Ovary (tissue), 9 donors: Measurements from ENCODE around the gene FBXW7. TPM values are rescaled to one million over a fixed set of nuclear protein-coding genes. Genes with fewer than 3 reads are reported as not detected.

ENCODE experiments used
- DNase-seq, 5 donors: peaks; one replicate each; pipeline ENCODE4 v3.0.0-alpha.2; 2019 to 2020
- H3K27ac ChIP-seq, 2 donors: fragments of 200-600 bp; one replicate each; pipeline versions ENCODE4 v1.5.1 to v1.8.0; 2019 to 2022
- H3K27me3 ChIP-seq: fragments of 200-600 bp; one replicate; pipeline ENCODE4 v1.8.0; 2022
- H3K36me3 ChIP-seq: fragments of 200-600 bp; sonication (generic); one replicate; pipeline ENCODE4 v1.5.1; 2019
- H3K4me1 ChIP-seq: one replicate; pipeline ENCODE4 v1.8.1; 2013; ENCODE audit warnings: mild to moderate bottlenecking, moderate library complexity; ENCODE audit not compliant: insufficient read depth
- H3K4me3 ChIP-seq: fragments of 200-600 bp; sonication (generic); one replicate; pipeline ENCODE4 v1.5.1; 2017
- H3K9me3 ChIP-seq, 2 donors: fragments of 200-600 bp in 1 of 2; sonication (generic) in 1 of 2; one replicate each; pipeline versions ENCODE4 v1.5.1 to v1.8.1; 2013 to 2019; ENCODE audit warnings: mild to moderate bottlenecking in 1 of 2, moderate library complexity in 1 of 2
- CTCF ChIP-seq, 3 donors: fragments of 450-650 bp in 2 of 3; fragments of 200-600 bp in 1 of 3; IDR thresholded peaks; one replicate each; pipeline versions ENCODE4 v1.5.1 to v1.8.0; 2016 to 2022; ENCODE audit warnings: antibody characterized with exemption in 3 of 3, mild to moderate bottlenecking in 1 of 3
- EP300 ChIP-seq: sonication (generic); formaldehyde crosslinking; IDR thresholded peaks from one replicate; pipeline ENCODE4 v1.6.1; 2017; ENCODE audit warnings: antibody characterized with exemption
- POLR2A ChIP-seq: fragments of 450-650 bp; IDR thresholded peaks from one replicate; pipeline ENCODE4 v1.6.1; 2017; ENCODE audit warnings: antibody characterized with exemption, mild to moderate bottlenecking, moderate library complexity
- WGBS, 3 donors: extraction: QIAGEN DNeasy Blood & Tissue Kit in 1 of 3; methylation state at CpG; one replicate each; pipeline versions ENCODE4 v1.1.5 to v1.1.7; 2013 to 2017; 5-methylcytosine and 5-hydroxymethylcytosine counted together
- intact Hi-C, 4 donors: fragments of 100-400 bp; cut with DNase I; formaldehyde crosslinking; loops; one replicate each; pipeline versions ENCODE4 v1.11.0 to v1.15.1; 2022 to 2023
- polyA plus RNA-seq, 2 donors: library from polyadenylated mRNA; stranded (reverse); fragments of 200-250 nt in 1 of 2; fragments of 350-450 nt in 1 of 2; fragmentation: Illumina TruSeq in 1 of 2; extraction: RNeasy Lipid Tissue Mini Kit (QIAGEN cat#74804) in 1 of 2; gene quantifications; one replicate each; pipeline ENCODE4 v1.2.3, GENCODE V29; 2013 to 2014
- total RNA-seq, 7 donors: library from RNA; depleted of rRNA in 2 of 7; stranded (reverse); fragments of >200 nt in 2 of 7; fragmentation: NEBNext Ultra II Directional in 3 of 7; extraction: Animal tissue kit (Norgen Biotek cat#: 25700) in 3 of 7; gene quantifications; one replicate each; pipeline versions ENCODE4 v1.1.0 to v1.2.4, GENCODE V29; 2016 to 2023
- donor health status: DM: no; HTN: no; CAD: no; lungs with moderate emphysema.
- donor health status: DM: no; HTN: no; CAD: no.
- donor health status: Bipolar disorder and iron deficiency.
- donor health status: DM: yes; HTN: yes; CAD: no.
- donor health status: DM: no; HTN: no; CAD: no.
- donor health status: DM: yes; HTN: yes; CAD: no.

FBXW7 gene
- total and polyA plus RNA-seq, 9 donors, result 9.1 to 66.8 (median 42.9) TPM

DNA sequence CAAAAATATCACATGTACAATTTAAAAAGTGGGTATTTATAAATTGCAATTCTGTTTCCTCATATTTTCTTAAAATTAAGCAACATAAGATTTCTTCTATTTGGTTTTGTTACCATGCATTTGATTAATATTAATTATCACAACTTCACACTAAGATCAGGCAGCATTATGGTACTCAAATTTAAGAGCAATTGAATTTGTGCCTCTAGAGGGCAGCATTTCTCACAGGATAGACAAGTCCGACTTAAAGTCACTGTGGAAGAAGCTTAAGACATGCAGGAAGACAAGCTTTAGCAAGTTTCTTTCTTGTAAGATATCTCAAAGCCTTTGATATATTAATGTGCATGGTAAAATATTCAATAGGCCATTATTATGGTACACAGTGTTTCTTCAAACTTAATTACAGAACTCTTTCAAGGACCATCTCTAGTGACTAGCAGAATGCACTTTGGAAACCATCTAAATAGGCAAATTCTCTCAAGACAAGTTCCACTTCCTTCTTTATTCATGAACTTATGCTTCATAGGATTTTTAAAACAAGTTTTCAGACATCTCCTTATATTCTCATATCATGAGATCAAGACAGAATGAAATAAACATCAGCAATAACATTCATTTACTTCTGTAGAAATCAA lies 35.0 kb downstream of the FBXW7 start:
- Histone ChIP-seq H3K4me1 (no peaks in the 10 kb centered on the region), H3K27ac (no peak overlapping the region), H3K36me3 (no peaks in the 10 kb centered on the region), H3K9me3 (no peaks in the 10 kb centered on the region), H3K4me3 (no peak overlapping the region), H3K27me3 (no peaks in the 10 kb centered on the region)
- TF ChIP-seq CTCF (IDR thresholded peaks at IDR 0.05) (peak; percentile 32 to 54 (median 43)), EP300 (no peak)
- intact Hi-C loops, result loop anchor here in 2 of 4 donors (10.0 kb wide), 1 partner anchor 134 kb away; no protein-coding TSS in a partner anchor
- 2 to 5% (median 4%) methylated on average over 1 of the region's 1 CpG for WGBS, 3 donors
- DNase-seq, result peak in 3 of 5 donors; percentile 13 to 37 (median 25)

DNA sequence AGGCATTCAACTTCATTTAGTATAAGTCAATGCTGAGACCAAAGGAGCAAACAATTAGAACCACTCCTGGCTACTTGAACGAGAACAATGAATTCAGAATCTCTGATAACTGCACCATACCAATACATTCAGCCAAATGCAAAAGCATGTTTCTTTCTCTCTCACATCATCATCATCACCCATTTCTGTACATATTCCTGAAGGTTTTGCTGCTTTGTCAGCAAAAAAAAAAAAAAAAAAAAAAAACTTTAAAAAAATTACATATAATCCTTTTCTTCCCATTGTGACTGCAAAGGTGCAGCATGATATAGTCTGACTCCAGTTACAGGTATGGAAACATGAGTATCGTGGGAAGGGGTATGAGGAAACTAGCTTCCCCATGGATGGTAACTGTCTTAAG lies 35.6 kb downstream of the FBXW7 start:
- intact Hi-C loops, result loop anchor here in 2 of 4 donors (10.0 kb wide), 1 partner anchor 135 kb away; no protein-coding TSS in a partner anchor
- H3K9me3 ChIP-seq, result no peaks in the 10 kb centered on the region
- no peaks in the 10 kb centered on the region for H3K27me3 ChIP-seq
- TF ChIP-seq CTCF (IDR thresholded peaks at IDR 0.05) (no peak), EP300 (no peak)
- H3K4me3 ChIP-seq, result no peak overlapping the region
- no peaks in the 10 kb centered on the region for H3K36me3 ChIP-seq
- H3K4me1 ChIP-seq, result no peaks in the 10 kb centered on the region
- DNase-seq, result no peak
- WGBS, 3 donors, result 76 to 86% (median 85%) methylated on average over 2 of the region's 2 CpGs
- H3K27ac ChIP-seq, result no peak overlapping the region

GRCh38 chr4:152499344-152499743 lies 36.5 kb downstream of the FBXW7 start:
- Histone ChIP-seq H3K36me3 (no peaks in the 10 kb centered on the region), H3K27me3 (no peaks in the 10 kb centered on the region), H3K4me1 (no peaks in the 10 kb centered on the region), H3K4me3 (no peak overlapping the region), H3K27ac (no peak overlapping the region), H3K9me3 (no peaks in the 10 kb centered on the region)
- intact Hi-C loops, result no loop called here
- WGBS, 3 donors, result 80 to 83% (median 82%) methylated on average over 2 of the region's 2 CpGs
- DNase-seq, result no peak
- no peak for TF ChIP-seq CTCF (IDR thresholded peaks at IDR 0.05)
- TF ChIP-seq POLR2A, result no peak
- TF ChIP-seq EP300, result no peak

DNA sequence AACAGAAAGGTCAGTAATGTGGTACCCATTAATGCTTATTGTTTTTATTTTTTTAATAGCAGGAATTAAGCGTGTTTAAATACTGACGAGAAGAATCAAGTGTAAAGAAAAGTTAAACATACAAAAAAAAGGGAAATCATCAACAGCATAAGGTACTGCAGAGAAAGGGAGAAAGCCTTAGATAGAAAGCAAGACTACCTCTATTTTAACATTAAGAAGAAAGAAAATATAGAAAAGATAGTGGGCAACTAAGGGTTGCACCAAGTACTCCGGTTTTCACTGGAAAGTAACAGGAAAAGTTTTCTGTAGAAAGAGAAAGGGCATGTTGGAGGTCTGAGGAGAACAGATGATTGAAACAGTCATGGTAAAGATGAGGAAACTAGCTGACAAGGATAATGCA lies 41.9 kb downstream of the FBXW7 start:
- Histone ChIP-seq H3K27ac (no peak overlapping the region), H3K27me3 (no peaks in the 10 kb centered on the region), H3K36me3 (no peaks in the 10 kb centered on the region), H3K9me3 (no peaks in the 10 kb centered on the region), H3K4me1 (no peaks in the 10 kb centered on the region), H3K4me3 (no peak overlapping the region)
- WGBS, 3 donors, result 91 to 96% (median 95%) methylated on average over 3 of the region's 3 CpGs
- no peak for TF ChIP-seq POLR2A
- no peak for TF ChIP-seq CTCF (IDR thresholded peaks at IDR 0.05)
- intact Hi-C loops, result no loop called here
- no peak for DNase-seq
